BLaER1 (cell line): Measurements from ENCODE around the gene KLHL18.

ENCODE experiments used
- H3K27ac ChIP-seq: shearing (Covaris generic); formaldehyde crosslinking; 2 replicates; pipeline ENCODE4 v1.8.1; 2022
- H3K27me3 ChIP-seq: shearing (Covaris generic); formaldehyde crosslinking; 2 replicates; pipeline ENCODE4 v1.8.1; 2022
- H3K36me3 ChIP-seq: shearing (Covaris generic); formaldehyde crosslinking; 2 replicates; pipeline ENCODE4 v1.8.1; 2022
- H3K4me1 ChIP-seq: shearing (Covaris generic); formaldehyde crosslinking; 2 replicates; pipeline ENCODE4 v1.8.1; 2022
- H3K4me2 ChIP-seq: shearing (Covaris generic); formaldehyde crosslinking; 2 replicates; pipeline ENCODE4 v1.8.1; 2022
- H3K4me3 ChIP-seq: shearing (Covaris generic); formaldehyde crosslinking; 2 replicates; pipeline ENCODE4 v1.8.1; 2022
- H3K9ac ChIP-seq: shearing (Covaris generic); formaldehyde crosslinking; 2 replicates; pipeline ENCODE4 v1.8.1; 2022
- H3K9me3 ChIP-seq: shearing (Covaris generic); formaldehyde crosslinking; 2 replicates; pipeline ENCODE4 v1.8.1; 2022
- H4K20me1 ChIP-seq: shearing (Covaris generic); formaldehyde crosslinking; 2 replicates; pipeline ENCODE4 v1.8.1; 2022
- Cebpa-rat ChIP-seq: shearing (Covaris generic); IDR thresholded peaks from 2 replicates; pipeline ENCODE4 v1.8.1; 2022

The KLHL18 gene

GRCh38 chr3:47385007-47385406 lies 102.3 kb downstream of the KLHL18 start:
- H3K4me3 ChIP-seq: no peak overlapping the region
- peaks cover 44% of the 10 kb centered on the region for H3K36me3 ChIP-seq
- no peaks in the 10 kb centered on the region for H3K27me3 ChIP-seq
- no peak overlapping the region for H3K27ac ChIP-seq
- peaks cover 88% of the 10 kb centered on the region for H4K20me1 ChIP-seq
- no peaks in the 10 kb centered on the region for H3K9me3 ChIP-seq
- H3K9ac ChIP-seq: no peak overlapping the region
- H3K4me2 ChIP-seq: no peak overlapping the region
- peaks cover 33% of the 10 kb centered on the region for H3K4me1 ChIP-seq
- TF ChIP-seq Cebpa-rat: no peak

- Histone ChIP-seq H3K36me3 (peaks cover 44% of the 10 kb centered on the region), H3K4me2 (no peak overlapping the region)
- no peak for TF ChIP-seq Cebpa-rat
Observed at GRCh38 chr3:47385796-47386195, 103.1 kb downstream of the KLHL18 start.

GRCh38 chr3:47392933-47393332 lies 110.2 kb downstream of the KLHL18 start:
- TF ChIP-seq Cebpa-rat: no peak
- Histone ChIP-seq H3K36me3 (peaks cover 49% of the 10 kb centered on the region), H3K27me3 (no peaks in the 10 kb centered on the region), H3K27ac (no peak overlapping the region), H3K4me2 (no peak overlapping the region), H3K9ac (no peak overlapping the region), H3K9me3 (no peaks in the 10 kb centered on the region), H4K20me1 (peaks cover 94% of the 10 kb centered on the region), H3K4me1 (peaks cover 17% of the 10 kb centered on the region), H3K4me3 (no peak overlapping the region)

More at GRCh38 chr3:47385796-47386195, 103.1 kb downstream of the KLHL18 start:
- Histone ChIP-seq H3K4me1 (peaks cover 34% of the 10 kb centered on the region), H3K9me3 (no peaks in the 10 kb centered on the region), H3K4me3 (no peak overlapping the region), H3K27me3 (no peaks in the 10 kb centered on the region), H4K20me1 (peaks cover 96% of the 10 kb centered on the region), H3K27ac (no peak overlapping the region), H3K9ac (no peak overlapping the region)

- Histone ChIP-seq H3K9ac (0 out of 2 replicates have a peak overlapping the region, but pooled peaks have one; percentile 8), H3K27ac (no peak overlapping the region), H3K4me2 (no peak overlapping the region)
Observed at GRCh38 chr3:47394140-47394870, 111.6 kb downstream of the KLHL18 start.

GRCh38 chr3:47394881-47395280 lies 112.1 kb downstream of the KLHL18 start:
- Histone ChIP-seq H3K9me3 (no peaks in the 10 kb centered on the region), H3K9ac (no peak overlapping the region), H3K4me2 (no peak overlapping the region), H3K27me3 (no peaks in the 10 kb centered on the region), H3K4me1 (peaks cover 16% of the 10 kb centered on the region), H3K4me3 (no peak overlapping the region), H3K27ac (no peak overlapping the region), H4K20me1 (peaks cover 95% of the 10 kb centered on the region), H3K36me3 (peaks cover 52% of the 10 kb centered on the region)
- TF ChIP-seq Cebpa-rat: no peak

More at GRCh38 chr3:47394140-47394870, 111.6 kb downstream of the KLHL18 start:
- Histone ChIP-seq H4K20me1 (peaks cover 95% of the 10 kb centered on the region), H3K4me3 (no peak overlapping the region), H3K27me3 (no peaks in the 10 kb centered on the region), H3K4me1 (peaks cover 16% of the 10 kb centered on the region), H3K36me3 (peaks cover 49% of the 10 kb centered on the region), H3K9me3 (no peaks in the 10 kb centered on the region)
- TF ChIP-seq Cebpa-rat: no peak
